ENCODE data around the gene HBG1.

GRCh38 chr11:5279471-5280090, 29.9 kb upstream of the HBG1 start:
- no peak for TF ChIP-seq EZH2 (IDR thresholded peaks at IDR 0.05; ENCODE audit: low read length)
- TF ChIP-seq, protein P1, sequence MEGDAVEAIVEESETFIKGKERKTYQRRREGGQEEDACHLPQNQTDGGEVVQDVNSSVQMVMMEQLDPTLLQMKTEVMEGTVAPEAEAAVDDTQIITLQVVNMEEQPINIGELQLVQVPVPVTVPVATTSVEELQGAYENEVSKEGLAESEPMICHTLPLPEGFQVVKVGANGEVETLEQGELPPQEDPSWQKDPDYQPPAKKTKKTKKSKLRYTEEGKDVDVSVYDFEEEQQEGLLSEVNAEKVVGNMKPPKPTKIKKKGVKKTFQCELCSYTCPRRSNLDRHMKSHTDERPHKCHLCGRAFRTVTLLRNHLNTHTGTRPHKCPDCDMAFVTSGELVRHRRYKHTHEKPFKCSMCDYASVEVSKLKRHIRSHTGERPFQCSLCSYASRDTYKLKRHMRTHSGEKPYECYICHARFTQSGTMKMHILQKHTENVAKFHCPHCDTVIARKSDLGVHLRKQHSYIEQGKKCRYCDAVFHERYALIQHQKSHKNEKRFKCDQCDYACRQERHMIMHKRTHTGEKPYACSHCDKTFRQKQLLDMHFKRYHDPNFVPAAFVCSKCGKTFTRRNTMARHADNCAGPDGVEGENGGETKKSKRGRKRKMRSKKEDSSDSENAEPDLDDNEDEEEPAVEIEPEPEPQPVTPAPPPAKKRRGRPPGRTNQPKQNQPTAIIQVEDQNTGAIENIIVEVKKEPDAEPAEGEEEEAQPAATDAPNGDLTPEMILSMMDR (optimal IDR thresholded peaks at IDR 0.05 in 1 of 3, IDR thresholded peaks at IDR 0.05 in 1 of 3, conservative IDR thresholded peaks at IDR 0.05 in 1 of 3; ENCODE audit: extremely low read depth in 1 of 3, insufficient read depth in 2 of 3, low read length in 3 of 3): no peak
